Tibial nerve (tissue), 4 donors: ENCODE data around the gene ABHD18. TPM values are rescaled to one million over a fixed set of nuclear protein-coding genes. Genes with fewer than 3 reads are reported as not detected.
"Not testable (repeated sequence)": the region's sequence is repeated elsewhere in the genome, so short reads cannot be mapped to it uniquely, and the experiment has no call there.

Experiments used
- DNase-seq, 2 donors: peaks; one replicate each; pipeline ENCODE4 v3.0.0-alpha.2; 2019; ENCODE audit warnings: low spot score in 2 of 2
- H3K27ac ChIP-seq, 4 donors: fragments of 200-600 bp; sonication (generic) in 3 of 4; one replicate each; pipeline ENCODE4 v1.5.1; 2017 to 2019; ENCODE audit warnings: mild to moderate bottlenecking in 1 of 4
- H3K27me3 ChIP-seq, 2 donors: fragments of 200-600 bp; sonication (generic) in 1 of 2; one replicate each; pipeline versions ENCODE4 v1.5.1 to v1.6.0; 2017 to 2019
- H3K36me3 ChIP-seq, 3 donors: fragments of 200-600 bp; sonication (generic); one replicate each; pipeline ENCODE4 v1.5.1; 2018 to 2019
- H3K4me1 ChIP-seq, 4 donors: fragments of 200-600 bp; sonication (generic) in 3 of 4; one replicate each; pipeline ENCODE4 v1.5.1; 2017 to 2019
- H3K4me3 ChIP-seq, 4 donors: fragments of 200-600 bp; sonication (generic) in 3 of 4; one replicate each; pipeline ENCODE4 v1.5.1; 2017 to 2019; ENCODE audit warnings: mild to moderate bottlenecking in 1 of 4, moderate library complexity in 1 of 4
- H3K9me3 ChIP-seq, 4 donors: fragments of 200-600 bp; sonication (generic) in 3 of 4; one replicate each; pipeline ENCODE4 v1.5.1; 2017 to 2019
- EP300 ChIP-seq, 2 donors: sonication (generic); formaldehyde crosslinking; IDR thresholded peaks; one replicate each; pipeline ENCODE4 v1.6.1; 2017; ENCODE audit warnings: antibody characterized with exemption in 2 of 2, mild to moderate bottlenecking in 1 of 2
- POLR2A ChIP-seq, 2 donors: fragments of 450-650 bp; IDR thresholded peaks; one replicate each; pipeline ENCODE4 v1.6.1; 2017; ENCODE audit warnings: antibody characterized with exemption in 2 of 2, mild to moderate bottlenecking in 2 of 2, moderate library complexity in 2 of 2
- WGBS, 2 donors: methylation state at CpG; one replicate each; pipeline ENCODE4 v1.1.5; 2018; 5-methylcytosine and 5-hydroxymethylcytosine counted together
- total RNA-seq, 4 donors: library from RNA; depleted of rRNA; stranded (reverse); fragments of >200 nt; gene quantifications; one replicate each; pipeline ENCODE4 v1.1.0, GENCODE V29; 2016
- TF ChIP-seq, protein P1 (sequence below), 5 experiments: fragments of 200-600 bp in 3 of 5; fragments of 450-650 bp in 2 of 5; sonication (generic) in 3 of 5; IDR thresholded peaks; one replicate each; pipeline ENCODE4 v1.5.1; 2016 to 2019; ENCODE audit warnings: antibody characterized with exemption in 5 of 5, mild to moderate bottlenecking in 3 of 5, moderate library complexity in 2 of 5

Gene ABHD18
- 10 to 100 TPM in 2 of 4 donors, 1 to 10 TPM in 2; 8.0 to 17.7 (median 10.1) TPM for total RNA-seq

GRCh38 chr4:127965062-127965802, at the start of gene ABHD18, which contains the start of gene MFSD8:
ABHD18 (plus strand) TSS chr4:127965406; CDS start chr4:127982956, 17,550 bp downstream.
MFSD8 (minus strand) TSS chr4:127965173; CDS start chr4:127965133, 40 bp downstream.
- TF ChIP-seq, protein P1, sequence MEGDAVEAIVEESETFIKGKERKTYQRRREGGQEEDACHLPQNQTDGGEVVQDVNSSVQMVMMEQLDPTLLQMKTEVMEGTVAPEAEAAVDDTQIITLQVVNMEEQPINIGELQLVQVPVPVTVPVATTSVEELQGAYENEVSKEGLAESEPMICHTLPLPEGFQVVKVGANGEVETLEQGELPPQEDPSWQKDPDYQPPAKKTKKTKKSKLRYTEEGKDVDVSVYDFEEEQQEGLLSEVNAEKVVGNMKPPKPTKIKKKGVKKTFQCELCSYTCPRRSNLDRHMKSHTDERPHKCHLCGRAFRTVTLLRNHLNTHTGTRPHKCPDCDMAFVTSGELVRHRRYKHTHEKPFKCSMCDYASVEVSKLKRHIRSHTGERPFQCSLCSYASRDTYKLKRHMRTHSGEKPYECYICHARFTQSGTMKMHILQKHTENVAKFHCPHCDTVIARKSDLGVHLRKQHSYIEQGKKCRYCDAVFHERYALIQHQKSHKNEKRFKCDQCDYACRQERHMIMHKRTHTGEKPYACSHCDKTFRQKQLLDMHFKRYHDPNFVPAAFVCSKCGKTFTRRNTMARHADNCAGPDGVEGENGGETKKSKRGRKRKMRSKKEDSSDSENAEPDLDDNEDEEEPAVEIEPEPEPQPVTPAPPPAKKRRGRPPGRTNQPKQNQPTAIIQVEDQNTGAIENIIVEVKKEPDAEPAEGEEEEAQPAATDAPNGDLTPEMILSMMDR (IDR thresholded peaks at IDR 0.05) = peak in 4 of 5 experiments; percentile 35 to 75 (median 54)
- TF ChIP-seq EP300 (IDR thresholded peaks at IDR 0.05) (peak; percentile 86 to 93), POLR2A (IDR thresholded peaks at IDR 0.05) (peak; percentile 56 to 81)
- peak within 1 kb of the TSS; percentile 81 to 96 (median 94) for H3K27ac ChIP-seq
- WGBS, 2 donors = 0 to 1% methylated on average over 40 to 69 of the region's 69 CpGs

DNA sequence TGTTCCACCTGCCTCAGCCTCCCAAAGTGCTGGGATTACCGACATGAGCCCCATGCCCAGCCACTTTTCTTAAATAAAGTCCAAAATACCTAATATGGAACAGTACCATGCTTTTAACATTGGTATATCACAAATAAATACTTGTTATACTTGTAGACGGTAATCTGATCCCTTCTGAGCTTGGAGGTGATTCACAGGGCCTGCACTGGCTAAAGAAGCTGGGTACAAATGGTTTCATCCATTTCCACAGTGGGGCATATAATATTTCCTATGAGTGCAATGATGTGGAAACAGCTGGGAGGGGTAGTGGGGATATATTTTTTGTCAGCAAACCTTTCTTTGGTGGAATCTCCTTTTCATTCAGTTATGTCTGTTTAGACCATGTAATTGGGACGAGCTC, 48.7 kb upstream of the ABHD18 start:
- peaks cover 0 to 55% (median 0%) of the 10 kb centered on the region in 3 donors for H3K36me3 ChIP-seq
- 92% methylated on average over 3 of the region's 3 CpGs for WGBS, 2 donors
- peaks cover 0 to 8% (median 0%) of the 10 kb centered on the region in 4 donors for H3K9me3 ChIP-seq

More at GRCh38 chr4:127965062-127965802, at the start of gene ABHD18, which contains the start of gene MFSD8:
- Histone ChIP-seq H3K9me3 (no peaks in the 10 kb centered on the region), H3K36me3 (peaks cover 0 to 6% (median 0%) of the 10 kb centered on the region in 3 donors), H3K27me3 (no peaks in the 10 kb centered on the region), H3K4me1 (peaks cover 0 to 23% (median 3%) of the 10 kb centered on the region in 4 donors), H3K4me3 (peak within 1 kb of the TSS; percentile 86 to 99 (median 94))
- peak; percentile 95 to 97 for DNase-seq

DNA sequence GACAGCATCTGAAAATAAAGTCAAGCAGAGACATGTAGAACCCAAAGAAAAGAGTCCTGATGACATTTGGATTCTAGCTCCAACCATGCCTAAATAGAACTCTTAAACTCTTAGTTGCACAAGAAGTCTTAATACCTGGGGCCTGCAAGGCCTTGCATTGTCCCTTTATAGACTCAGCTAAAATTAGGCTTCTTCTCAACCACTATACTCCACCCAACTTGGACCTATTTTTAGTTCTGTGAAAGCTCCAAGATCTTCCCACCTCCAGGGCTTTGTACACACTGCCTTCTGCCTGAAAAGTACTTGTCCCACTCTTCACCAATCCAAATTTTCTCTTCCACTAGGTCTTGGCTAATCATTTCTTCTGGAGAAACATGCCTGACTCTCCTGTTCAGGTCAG, 48.1 kb upstream of the ABHD18 start:
- Histone ChIP-seq H3K9me3 (peaks cover 0 to 8% (median 0%) of the 10 kb centered on the region in 4 donors), H3K4me3 (no peak overlapping the region), H3K27ac (no peak overlapping the region), H3K36me3 (peaks cover 0 to 60% (median 0%) of the 10 kb centered on the region in 3 donors), H3K27me3 (no peaks in the 10 kb centered on the region), H3K4me1 (no peaks in the 10 kb centered on the region)
- TF ChIP-seq, protein P1 (IDR thresholded peaks at IDR 0.05) = no peak
- TF ChIP-seq EP300 (IDR thresholded peaks at IDR 0.05) (no peak), POLR2A (IDR thresholded peaks at IDR 0.05) (no peak)
- no peak for DNase-seq

More for the DNA sequence above, 48.7 kb upstream of the ABHD18 start:
- no peaks in the 10 kb centered on the region for H3K4me1 ChIP-seq
- TF ChIP-seq, protein P1 (IDR thresholded peaks at IDR 0.05) = no peak
- no peak for TF ChIP-seq EP300 (IDR thresholded peaks at IDR 0.05)
- TF ChIP-seq POLR2A (IDR thresholded peaks at IDR 0.05) = no peak
- H3K4me3 ChIP-seq = no peak overlapping the region
- no peaks in the 10 kb centered on the region for H3K27me3 ChIP-seq
- no peak for DNase-seq
- no peak overlapping the region for H3K27ac ChIP-seq

DNA sequence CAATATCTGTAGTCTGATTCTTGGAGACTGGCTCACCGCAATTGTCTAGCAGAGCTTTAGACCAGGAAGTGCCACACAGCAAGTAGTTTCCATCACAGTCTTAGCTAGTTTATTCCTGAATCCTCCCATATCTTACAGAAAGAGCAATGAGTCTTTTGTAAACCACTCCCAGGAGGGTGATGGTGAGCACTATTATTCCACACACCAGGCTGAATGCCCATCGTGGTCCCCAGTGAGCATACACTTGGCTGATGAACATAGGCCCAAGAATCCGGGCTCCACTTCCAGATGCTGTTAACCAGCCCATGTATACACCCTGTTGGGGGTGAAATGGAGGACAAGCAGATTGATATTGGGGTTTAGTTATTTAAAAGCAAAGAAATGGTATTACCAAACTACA, 44.7 kb upstream of the ABHD18 start:
- Histone ChIP-seq H3K4me3 (no peak overlapping the region), H3K27me3 (no peaks in the 10 kb centered on the region), H3K36me3 (peaks cover 0 to 81% (median 0%) of the 10 kb centered on the region in 3 donors), H3K27ac (no peak overlapping the region), H3K4me1 (no peaks in the 10 kb centered on the region), H3K9me3 (no peaks in the 10 kb centered on the region)
- DNase-seq = no peak
- TF ChIP-seq, protein P1 (IDR thresholded peaks at IDR 0.05) = no peak
- no peak for TF ChIP-seq EP300 (IDR thresholded peaks at IDR 0.05)
- no peak for TF ChIP-seq POLR2A (IDR thresholded peaks at IDR 0.05)
- WGBS, 2 donors = 79 to 84% methylated on average over 3 of the region's 3 CpGs

DNA sequence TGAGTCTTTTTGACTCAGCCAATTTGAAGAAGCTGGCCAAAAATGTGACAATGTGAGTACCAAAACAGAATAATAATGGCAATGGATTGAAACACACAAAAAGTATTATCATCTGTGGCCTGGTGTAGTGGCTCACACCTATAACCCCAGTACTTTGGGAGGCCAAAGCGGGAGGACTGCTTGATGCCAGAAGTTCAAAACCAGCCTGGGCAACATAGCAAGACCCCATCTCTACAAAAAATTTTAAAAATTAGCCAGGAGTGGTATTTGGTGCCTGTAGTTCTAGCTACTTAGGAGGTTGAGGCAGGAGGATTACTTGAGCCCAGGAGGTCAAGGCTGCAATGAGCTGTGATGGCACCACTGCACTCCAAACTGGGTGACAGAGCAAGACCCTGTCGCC, 43.0 kb upstream of the ABHD18 start:
- Histone ChIP-seq H3K9me3 (no peaks in the 10 kb centered on the region), H3K4me1 (no peaks in the 10 kb centered on the region), H3K36me3 (peaks cover 0 to 85% (median 0%) of the 10 kb centered on the region in 3 donors), H3K4me3 (no peak overlapping the region), H3K27me3 (no peaks in the 10 kb centered on the region), H3K27ac (no peak overlapping the region)
- no peak for TF ChIP-seq POLR2A (IDR thresholded peaks at IDR 0.05)
- no peak for TF ChIP-seq EP300 (IDR thresholded peaks at IDR 0.05)
- TF ChIP-seq, protein P1 (IDR thresholded peaks at IDR 0.05) = no peak
- no peak for DNase-seq
- WGBS, 2 donors = 99 to 100% methylated on average over 2 of the region's 2 CpGs

- H3K4me3 ChIP-seq, H3K27ac ChIP-seq, H3K9me3 ChIP-seq, H3K27me3 ChIP-seq, H3K4me1 ChIP-seq, DNase-seq: not testable (repeated sequence)
- H3K36me3 ChIP-seq = peaks cover 0 to 79% (median 0%) of the 10 kb centered on the region in 3 donors
- 98 to 99% methylated on average over 2 of the region's 2 CpGs for WGBS, 2 donors
Observed at GRCh38 chr4:127925720-127926119, 39.5 kb upstream of the ABHD18 start.
